SK-N-MC (cell line): Measurements from ENCODE around the gene ABL2.

Experiments
- EZH2 ChIP-seq: fragments of 200-600 bp; sonication (generic); IDR thresholded peaks from one replicate; pipeline ENCODE4 v1.6.1; 2017; ENCODE audit warnings: antibody characterized with exemption
- POLR2AphosphoS5 ChIP-seq: IDR thresholded peaks from 2 replicates; pipeline ENCODE4 v1.6.1; 2012; ENCODE audit warnings: mild to moderate bottlenecking, low read depth, low read length, borderline replicate concordance

GRCh38 chr1:179058487-179059483 lies 170.7 kb downstream of the ABL2 start:
- TF ChIP-seq EZH2 (no peak), POLR2AphosphoS5 (no peak)
